H1 (cell line): ENCODE results near the gene ZNF546.

ENCODE experiments used
- CBX5 ChIP-seq: fragments of 300-800, 300-1000 bp; sonication (generic); IDR thresholded peaks from 2 replicates; pipeline ENCODE4 v1.7.1; 2016; ENCODE audit warnings: antibody characterized with exemption, low read length, low read depth
- CHD1 ChIP-seq: IDR thresholded peaks from 2 replicates; pipeline ENCODE4 v1.6.1; 2012; ENCODE audit warnings: low read depth, low read length, improper control_type of control experiment
- EP300 ChIP-seq, 2 experiments: IDR thresholded peaks; 1 replicate in 1 of 2; 2 replicates in 1 of 2; pipeline ENCODE4 v1.6.1; 2011 to 2012; ENCODE audit warnings: low read depth in 2 of 2, low read length in 2 of 2, mild to moderate bottlenecking in 2 of 2, borderline replicate concordance in 1 of 2, inconsistent platforms in 1 of 2, moderate library complexity in 1 of 2
- EZH2 ChIP-seq: fragments of 200-600 bp; sonication (generic); IDR thresholded peaks from 2 replicates; pipeline ENCODE4 v1.7.1; 2012; ENCODE audit warnings: low read depth, mild to moderate bottlenecking, moderate library complexity, low read length, inconsistent platforms; ENCODE audit not compliant: severe bottlenecking
- FOSL1 ChIP-seq: IDR thresholded peaks from 2 replicates; pipeline ENCODE4 v1.6.1; 2011; ENCODE audit warnings: mild to moderate bottlenecking, low read depth, low read length, moderate library complexity; ENCODE audit not compliant: insufficient read depth
- KDM4A ChIP-seq: IDR thresholded peaks from one replicate; pipeline ENCODE4 v1.7.1; 2012; ENCODE audit warnings: low read depth, mild to moderate bottlenecking, moderate library complexity, low read length, inconsistent platforms; ENCODE audit not compliant: severe bottlenecking
- MAFK ChIP-seq: IDR thresholded peaks from 2 replicates; pipeline ENCODE4 v1.6.1; 2012; ENCODE audit warnings: low read depth, mild to moderate bottlenecking, improper control_type of control experiment, low read length
- NANOG ChIP-seq: IDR thresholded peaks from 2 replicates; pipeline ENCODE4 v1.6.1; 2011; ENCODE audit warnings: low read length, low read depth, mild to moderate bottlenecking, inconsistent platforms; ENCODE audit not compliant: insufficient read depth, poor library complexity, severe bottlenecking
- POLR2A ChIP-seq, 2 experiments: IDR thresholded peaks; 1 replicate in 1 of 2; 2 replicates in 1 of 2; pipeline ENCODE4 v1.6.1; 2011; ENCODE audit warnings: low read depth in 2 of 2, low read length in 2 of 2, mild to moderate bottlenecking in 2 of 2; ENCODE audit errors: control extremely low read depth in 1 of 2
- POLR2AphosphoS5 ChIP-seq: IDR thresholded peaks from 2 replicates; pipeline ENCODE4 v1.6.1; 2011; ENCODE audit warnings: low read depth, low read length
- POU5F1 ChIP-seq: IDR thresholded peaks from 2 replicates; pipeline ENCODE4 v1.6.1; 2011; ENCODE audit warnings: low read depth, mild to moderate bottlenecking, low read length, moderate library complexity
- RXRA ChIP-seq: IDR thresholded peaks from 2 replicates; pipeline ENCODE4 v1.6.1; 2011; ENCODE audit warnings: low read depth, mild to moderate bottlenecking, low read length, moderate library complexity; ENCODE audit not compliant: insufficient read depth
- TF ChIP-seq, protein P1 (sequence below), 3 experiments: IDR thresholded peaks; 1 replicate in 2 of 3; 2 replicates in 1 of 3; pipeline versions ENCODE4 v1.5.1 to v1.6.1; 2011; ENCODE audit warnings: low read length in 3 of 3, mild to moderate bottlenecking in 3 of 3, inconsistent platforms in 2 of 3, low read depth in 1 of 3, moderate library complexity in 1 of 3; ENCODE audit not compliant: insufficient read depth in 1 of 3; ENCODE audit errors: control extremely low read depth in 1 of 3

GRCh38 chr19:39997638-39998216 is 867 bp downstream of the ZNF546 start:
- TF ChIP-seq, protein P1, sequence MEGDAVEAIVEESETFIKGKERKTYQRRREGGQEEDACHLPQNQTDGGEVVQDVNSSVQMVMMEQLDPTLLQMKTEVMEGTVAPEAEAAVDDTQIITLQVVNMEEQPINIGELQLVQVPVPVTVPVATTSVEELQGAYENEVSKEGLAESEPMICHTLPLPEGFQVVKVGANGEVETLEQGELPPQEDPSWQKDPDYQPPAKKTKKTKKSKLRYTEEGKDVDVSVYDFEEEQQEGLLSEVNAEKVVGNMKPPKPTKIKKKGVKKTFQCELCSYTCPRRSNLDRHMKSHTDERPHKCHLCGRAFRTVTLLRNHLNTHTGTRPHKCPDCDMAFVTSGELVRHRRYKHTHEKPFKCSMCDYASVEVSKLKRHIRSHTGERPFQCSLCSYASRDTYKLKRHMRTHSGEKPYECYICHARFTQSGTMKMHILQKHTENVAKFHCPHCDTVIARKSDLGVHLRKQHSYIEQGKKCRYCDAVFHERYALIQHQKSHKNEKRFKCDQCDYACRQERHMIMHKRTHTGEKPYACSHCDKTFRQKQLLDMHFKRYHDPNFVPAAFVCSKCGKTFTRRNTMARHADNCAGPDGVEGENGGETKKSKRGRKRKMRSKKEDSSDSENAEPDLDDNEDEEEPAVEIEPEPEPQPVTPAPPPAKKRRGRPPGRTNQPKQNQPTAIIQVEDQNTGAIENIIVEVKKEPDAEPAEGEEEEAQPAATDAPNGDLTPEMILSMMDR (IDR thresholded peaks at IDR 0.05; ENCODE audit: control extremely low read depth in 1 of 3, insufficient read depth in 1 of 3, low read depth in 1 of 3, low read length in 3 of 3): no peak
- TF ChIP-seq POU5F1: no peak
- TF ChIP-seq KDM4A: no peak
- no peak for TF ChIP-seq EP300 (IDR thresholded peaks at IDR 0.05; ENCODE audit: borderline replicate concordance in 1 of 2, low read depth in 2 of 2, low read length in 2 of 2)
- no peak for TF ChIP-seq EZH2
- no peak for TF ChIP-seq POLR2A (IDR thresholded peaks at IDR 0.05; ENCODE audit: control extremely low read depth in 1 of 2, low read depth in 2 of 2, low read length in 2 of 2)
- no peak for TF ChIP-seq NANOG
- TF ChIP-seq MAFK: no peak
- no peak for TF ChIP-seq RXRA
- TF ChIP-seq CBX5: no peak
- TF ChIP-seq CHD1: no peak
- no peak for TF ChIP-seq FOSL1
- TF ChIP-seq POLR2AphosphoS5: no peak
